SIG-M5 treated with dmso at 0.1 percent for 504 hours (cell line): ENCODE data around the gene NKAIN2.
"Not testable (repeated sequence)": the region's sequence is repeated elsewhere in the genome, so short reads cannot be mapped to it uniquely, and the experiment has no call there.

ENCODE experiments used
- DNase-seq: peaks from one replicate; lab custom pipeline; 2025; ENCODE audit not compliant: unreplicated experiment; lab: John Stamatoyannopoulos, UW

NKAIN2 gene

GRCh38 chr6:123888771-123889513 is 85.3 kb downstream of the NKAIN2 start:
- DNase-seq = no peak

- no peak for DNase-seq
These were observed 91.7 kb downstream of the NKAIN2 start for GRCh38 chr6:123895346-123895745.

GRCh38 chr6:123895806-123896205 is 92.1 kb downstream of the NKAIN2 start:
- no peak for DNase-seq

- no peak for DNase-seq
These were observed 93.2 kb downstream of the NKAIN2 start for GRCh38 chr6:123896869-123897268.

GRCh38 chr6:123897965-123898364 is 94.3 kb downstream of the NKAIN2 start:
- DNase-seq = no peak

- DNase-seq = no peak
These were observed 95.0 kb downstream of the NKAIN2 start for GRCh38 chr6:123898665-123899064.

GRCh38 chr6:123899745-123900144 is 96.1 kb downstream of the NKAIN2 start:
- no peak for DNase-seq

GRCh38 chr6:123901436-123901835 is 97.8 kb downstream of the NKAIN2 start:
- DNase-seq = no peak

- DNase-seq = no peak
These were observed 99.2 kb downstream of the NKAIN2 start for GRCh38 chr6:123902738-123903313.

- no peak for DNase-seq
These were observed 100.6 kb downstream of the NKAIN2 start for GRCh38 chr6:123904228-123904627.

- DNase-seq = no peak
These were observed 105.1 kb downstream of the NKAIN2 start for GRCh38 chr6:123908797-123909196.

GRCh38 chr6:123909989-123910388 is 106.3 kb downstream of the NKAIN2 start:
- DNase-seq = no peak

- DNase-seq = no peak
These were observed 110.2 kb downstream of the NKAIN2 start for GRCh38 chr6:123913863-123914262.

- not testable (repeated sequence) for DNase-seq
These were observed 119.7 kb downstream of the NKAIN2 start for GRCh38 chr6:123923379-123923778.

- DNase-seq = no peak
These were observed 121.7 kb downstream of the NKAIN2 start for GRCh38 chr6:123925350-123925749.

GRCh38 chr6:123925842-123926399 is 122.3 kb downstream of the NKAIN2 start:
- DNase-seq = no peak

GRCh38 chr6:123928529-123928928 is 124.9 kb downstream of the NKAIN2 start:
- no peak for DNase-seq

GRCh38 chr6:123931928-123932327 is 128.3 kb downstream of the NKAIN2 start:
- DNase-seq = no peak

GRCh38 chr6:123940551-123940950 is 136.9 kb downstream of the NKAIN2 start:
- no peak for DNase-seq

- no peak for DNase-seq
These were observed 138.2 kb downstream of the NKAIN2 start for GRCh38 chr6:123941855-123942254.

- DNase-seq = no peak
These were observed 141.7 kb downstream of the NKAIN2 start for GRCh38 chr6:123945386-123945785.

- no peak for DNase-seq
These were observed 150.3 kb downstream of the NKAIN2 start for GRCh38 chr6:123953920-123954319.
